ENCODE measurements around the gene FHIP2A.

DNA sequence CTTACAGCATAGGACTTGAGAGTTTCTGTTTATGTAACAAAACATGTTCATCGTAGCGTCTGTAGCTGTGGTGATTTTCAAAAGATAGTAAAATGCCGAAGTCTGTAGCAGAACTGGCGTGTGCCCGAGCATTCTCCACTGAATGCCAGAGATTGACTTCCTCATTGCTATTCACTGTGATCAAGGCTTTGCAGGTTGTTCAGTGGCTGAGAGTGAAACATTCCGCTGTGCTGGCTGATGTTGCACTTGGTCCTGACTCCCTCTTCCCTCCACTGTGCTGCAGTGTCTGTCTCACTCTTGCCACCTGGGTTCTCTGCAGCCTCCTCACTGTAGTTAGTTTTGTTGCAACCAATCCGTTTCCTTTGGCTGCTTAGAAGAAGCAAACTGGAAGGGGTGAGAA, 37.6 kb downstream of the FHIP2A start:
- TF ChIP-seq, protein P1, sequence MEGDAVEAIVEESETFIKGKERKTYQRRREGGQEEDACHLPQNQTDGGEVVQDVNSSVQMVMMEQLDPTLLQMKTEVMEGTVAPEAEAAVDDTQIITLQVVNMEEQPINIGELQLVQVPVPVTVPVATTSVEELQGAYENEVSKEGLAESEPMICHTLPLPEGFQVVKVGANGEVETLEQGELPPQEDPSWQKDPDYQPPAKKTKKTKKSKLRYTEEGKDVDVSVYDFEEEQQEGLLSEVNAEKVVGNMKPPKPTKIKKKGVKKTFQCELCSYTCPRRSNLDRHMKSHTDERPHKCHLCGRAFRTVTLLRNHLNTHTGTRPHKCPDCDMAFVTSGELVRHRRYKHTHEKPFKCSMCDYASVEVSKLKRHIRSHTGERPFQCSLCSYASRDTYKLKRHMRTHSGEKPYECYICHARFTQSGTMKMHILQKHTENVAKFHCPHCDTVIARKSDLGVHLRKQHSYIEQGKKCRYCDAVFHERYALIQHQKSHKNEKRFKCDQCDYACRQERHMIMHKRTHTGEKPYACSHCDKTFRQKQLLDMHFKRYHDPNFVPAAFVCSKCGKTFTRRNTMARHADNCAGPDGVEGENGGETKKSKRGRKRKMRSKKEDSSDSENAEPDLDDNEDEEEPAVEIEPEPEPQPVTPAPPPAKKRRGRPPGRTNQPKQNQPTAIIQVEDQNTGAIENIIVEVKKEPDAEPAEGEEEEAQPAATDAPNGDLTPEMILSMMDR (tag by site-specific recombination; IDR thresholded peaks at IDR 0.05), result no peak
- TF ChIP-seq ZEB2 (tag by site-specific recombination; IDR thresholded peaks at IDR 0.05) (no peak), ZNF133 (tag by site-specific recombination; IDR thresholded peaks at IDR 0.05) (no peak), ZNF571 (tag by site-specific recombination; IDR thresholded peaks at IDR 0.05) (no peak), KLF10 (tag by site-specific recombination; IDR thresholded peaks at IDR 0.05) (no peak), ZBTB21 (tag by site-specific recombination; IDR thresholded peaks at IDR 0.05) (no peak), ZNF19 (tag by site-specific recombination; IDR thresholded peaks at IDR 0.05; ENCODE audit: low read depth) (no peak)
- TF ChIP-seq, protein P2, sequence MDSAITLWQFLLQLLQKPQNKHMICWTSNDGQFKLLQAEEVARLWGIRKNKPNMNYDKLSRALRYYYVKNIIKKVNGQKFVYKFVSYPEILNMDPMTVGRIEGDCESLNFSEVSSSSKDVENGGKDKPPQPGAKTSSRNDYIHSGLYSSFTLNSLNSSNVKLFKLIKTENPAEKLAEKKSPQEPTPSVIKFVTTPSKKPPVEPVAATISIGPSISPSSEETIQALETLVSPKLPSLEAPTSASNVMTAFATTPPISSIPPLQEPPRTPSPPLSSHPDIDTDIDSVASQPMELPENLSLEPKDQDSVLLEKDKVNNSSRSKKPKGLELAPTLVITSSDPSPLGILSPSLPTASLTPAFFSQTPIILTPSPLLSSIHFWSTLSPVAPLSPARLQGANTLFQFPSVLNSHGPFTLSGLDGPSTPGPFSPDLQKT (IDR thresholded peaks at IDR 0.05; ENCODE audit: borderline replicate concordance, low read depth, low read length), result no peak
- TF ChIP-seq, protein P3, sequence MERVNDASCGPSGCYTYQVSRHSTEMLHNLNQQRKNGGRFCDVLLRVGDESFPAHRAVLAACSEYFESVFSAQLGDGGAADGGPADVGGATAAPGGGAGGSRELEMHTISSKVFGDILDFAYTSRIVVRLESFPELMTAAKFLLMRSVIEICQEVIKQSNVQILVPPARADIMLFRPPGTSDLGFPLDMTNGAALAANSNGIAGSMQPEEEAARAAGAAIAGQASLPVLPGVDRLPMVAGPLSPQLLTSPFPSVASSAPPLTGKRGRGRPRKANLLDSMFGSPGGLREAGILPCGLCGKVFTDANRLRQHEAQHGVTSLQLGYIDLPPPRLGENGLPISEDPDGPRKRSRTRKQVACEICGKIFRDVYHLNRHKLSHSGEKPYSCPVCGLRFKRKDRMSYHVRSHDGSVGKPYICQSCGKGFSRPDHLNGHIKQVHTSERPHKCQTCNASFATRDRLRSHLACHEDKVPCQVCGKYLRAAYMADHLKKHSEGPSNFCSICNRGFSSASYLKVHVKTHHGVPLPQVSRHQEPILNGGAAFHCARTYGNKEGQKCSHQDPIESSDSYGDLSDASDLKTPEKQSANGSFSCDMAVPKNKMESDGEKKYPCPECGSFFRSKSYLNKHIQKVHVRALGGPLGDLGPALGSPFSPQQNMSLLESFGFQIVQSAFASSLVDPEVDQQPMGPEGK (tag by site-specific recombination; IDR thresholded peaks at IDR 0.05), result no peak

All from HEK293 (cell line).